Subcutaneous abdominal adipose tissue (tissue), 5 donors: ENCODE results near the gene PTPRG.
A peak's percentile ranks its signal among the peaks of the same experiment; 100 is the strongest.

Source experiments
- H3K27ac ChIP-seq: one replicate; pipeline ENCODE4 v1.7.0; 2013; ENCODE audit warnings: low read depth, mild to moderate bottlenecking, inconsistent platforms, low read length, moderate library complexity
- H3K27me3 ChIP-seq, 5 donors: one replicate each; pipeline ENCODE4 v1.7.0; 2013; ENCODE audit warnings: low read length in 5 of 5, inconsistent platforms in 1 of 5; ENCODE audit not compliant: control insufficient read depth in 5 of 5, insufficient read depth in 4 of 5
- H3K36me3 ChIP-seq, 5 donors: one replicate each; pipeline ENCODE4 v1.7.0; 2013; ENCODE audit warnings: low read length in 5 of 5; ENCODE audit not compliant: control insufficient read depth in 5 of 5, insufficient read depth in 5 of 5
- H3K4me1 ChIP-seq, 5 donors: one replicate each; pipeline ENCODE4 v1.7.0; 2013; ENCODE audit warnings: low read length in 5 of 5, mild to moderate bottlenecking in 3 of 5, moderate library complexity in 1 of 5; ENCODE audit not compliant: control insufficient read depth in 5 of 5, insufficient read depth in 5 of 5
- H3K4me3 ChIP-seq, 5 donors: one replicate each; pipeline ENCODE4 v1.7.0; 2013; ENCODE audit warnings: low read length in 5 of 5, low read depth in 1 of 5
- H3K9ac ChIP-seq, 5 donors: one replicate each; pipeline ENCODE4 v1.7.0; 2013; ENCODE audit warnings: low read length in 5 of 5, mild to moderate bottlenecking in 4 of 5, moderate library complexity in 3 of 5
- H3K9me3 ChIP-seq, 5 donors: one replicate each; pipeline ENCODE4 v1.7.0; 2013; ENCODE audit warnings: low read length in 5 of 5; ENCODE audit not compliant: control insufficient read depth in 5 of 5
- donor health status: healthy.
- donor health status: healthy.
- donor health status: healthy.
- donor health status: healthy.
- donor health status: healthy.

Gene PTPRG

GRCh38 chr3:61627768-61628185 lies 66.4 kb downstream of the PTPRG start:
- H3K9ac ChIP-seq = no peak overlapping the region
- no peaks in the 10 kb centered on the region for H3K27me3 ChIP-seq
- H3K4me3 ChIP-seq = no peak overlapping the region
- H3K9me3 ChIP-seq = no peaks in the 10 kb centered on the region
- H3K27ac ChIP-seq = no peak overlapping the region
- H3K4me1 ChIP-seq = peaks cover 0 to 18% (median 12%) of the 10 kb centered on the region in 5 donors
- H3K36me3 ChIP-seq = no peaks in the 10 kb centered on the region

GRCh38 chr3:61628636-61629035 lies 67.3 kb downstream of the PTPRG start:
- H3K9ac ChIP-seq = no peak overlapping the region
- peaks cover 0 to 18% (median 12%) of the 10 kb centered on the region in 5 donors for H3K4me1 ChIP-seq
- H3K36me3 ChIP-seq = no peaks in the 10 kb centered on the region
- no peak overlapping the region for H3K27ac ChIP-seq
- no peak overlapping the region for H3K4me3 ChIP-seq
- H3K9me3 ChIP-seq = no peaks in the 10 kb centered on the region
- no peaks in the 10 kb centered on the region for H3K27me3 ChIP-seq

DNA sequence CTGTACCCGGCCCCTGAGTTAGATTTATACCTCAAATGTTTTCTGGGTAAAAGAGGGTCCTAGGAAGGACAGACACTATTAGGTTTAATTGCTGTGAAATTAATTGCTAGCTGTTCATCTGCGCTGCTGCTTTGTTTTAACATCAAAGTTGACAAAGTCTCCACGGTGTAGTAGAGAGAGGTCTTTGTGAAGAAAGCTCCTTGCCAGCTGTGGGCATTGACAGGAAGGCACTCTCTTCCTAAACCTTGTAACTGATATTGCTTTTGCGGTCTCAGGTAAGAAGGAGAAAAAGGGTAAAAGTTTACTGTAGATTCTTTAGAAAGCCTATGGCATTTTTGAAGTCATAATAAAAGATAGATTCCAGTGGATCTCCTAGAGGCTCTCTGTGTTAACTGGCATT lies 68.1 kb downstream of the PTPRG start:
- Histone ChIP-seq H3K4me1 (peaks cover under 1 to 18% (median 12%) of the 10 kb centered on the region in 5 donors), H3K9ac (no peak overlapping the region), H3K4me3 (no peak overlapping the region), H3K27ac (no peak overlapping the region), H3K9me3 (no peaks in the 10 kb centered on the region), H3K36me3 (no peaks in the 10 kb centered on the region), H3K27me3 (no peaks in the 10 kb centered on the region)

GRCh38 chr3:61631108-61631769 lies 69.9 kb downstream of the PTPRG start:
- no peaks in the 10 kb centered on the region for H3K36me3 ChIP-seq
- H3K9ac ChIP-seq = no peak overlapping the region
- H3K9me3 ChIP-seq = no peaks in the 10 kb centered on the region

DNA sequence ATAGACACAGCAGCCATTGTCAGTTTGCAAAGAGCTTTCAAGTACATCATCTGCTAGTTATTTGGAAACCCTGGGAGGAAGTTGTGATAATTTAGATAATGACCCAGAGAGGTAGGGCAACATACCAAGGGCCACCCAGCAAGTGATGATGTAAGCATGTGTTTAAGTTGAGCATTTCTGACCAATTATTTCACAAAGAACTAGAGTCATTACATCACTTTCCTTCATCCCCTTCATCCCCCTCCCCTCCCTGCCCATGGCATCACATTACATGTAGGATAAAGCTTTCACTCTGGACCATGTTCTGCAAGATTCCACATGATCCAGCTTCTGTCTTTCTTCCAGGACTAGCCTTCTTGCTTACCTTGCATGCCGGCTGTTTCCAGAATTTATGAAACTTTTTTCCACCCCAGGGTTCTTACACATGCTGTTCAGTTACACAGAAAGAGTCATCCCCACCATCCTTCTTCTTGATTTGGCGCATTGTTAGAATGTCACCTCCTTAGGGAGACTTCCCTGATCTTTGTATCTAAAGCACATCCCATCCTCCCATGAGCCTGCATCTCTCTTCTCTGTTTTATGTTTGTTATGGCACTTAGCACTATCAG lies 71.3 kb downstream of the PTPRG start:
- H3K4me1 ChIP-seq = peaks cover 2 to 18% (median 13%) of the 10 kb centered on the region in 5 donors
- no peaks in the 10 kb centered on the region for H3K9me3 ChIP-seq
- H3K27ac ChIP-seq = no peak overlapping the region
- H3K4me3 ChIP-seq = no peak overlapping the region
- H3K27me3 ChIP-seq = no peaks in the 10 kb centered on the region
- H3K9ac ChIP-seq = no peak overlapping the region
- H3K36me3 ChIP-seq = no peaks in the 10 kb centered on the region

More at GRCh38 chr3:61631108-61631769, 69.9 kb downstream of the PTPRG start:
- peaks cover 2 to 18% (median 12%) of the 10 kb centered on the region in 5 donors for H3K4me1 ChIP-seq
- no peaks in the 10 kb centered on the region for H3K27me3 ChIP-seq
- H3K4me3 ChIP-seq = no peak overlapping the region
- no peak overlapping the region for H3K27ac ChIP-seq

DNA sequence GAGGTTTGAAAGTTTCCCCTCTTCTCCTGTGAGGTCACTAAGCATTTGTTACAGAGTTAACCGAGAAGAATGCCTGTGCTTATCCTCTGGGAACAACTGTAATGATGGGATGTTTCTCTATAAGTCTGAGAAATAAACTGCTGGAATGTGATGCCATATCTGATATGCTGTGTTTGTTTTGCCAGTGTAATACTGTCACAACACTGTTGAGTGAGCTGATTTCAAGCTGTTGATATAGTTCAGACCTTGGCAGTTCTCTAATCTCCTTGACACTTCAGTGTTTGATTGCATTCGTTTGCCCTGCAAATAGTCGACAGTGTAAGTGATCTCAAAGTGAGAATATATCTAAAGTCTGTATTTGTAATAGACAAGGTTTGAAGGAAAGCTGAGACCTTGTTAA lies 73.3 kb downstream of the PTPRG start:
- H3K4me1 ChIP-seq = peaks cover 2 to 20% (median 8%) of the 10 kb centered on the region in 5 donors
- H3K27me3 ChIP-seq = no peaks in the 10 kb centered on the region
- H3K4me3 ChIP-seq = no peak overlapping the region
- no peak overlapping the region for H3K9ac ChIP-seq
- H3K36me3 ChIP-seq = no peaks in the 10 kb centered on the region
- H3K9me3 ChIP-seq = no peaks in the 10 kb centered on the region
- no peak overlapping the region for H3K27ac ChIP-seq

- H3K9me3 ChIP-seq = no peaks in the 10 kb centered on the region
- no peaks in the 10 kb centered on the region for H3K27me3 ChIP-seq
- peak overlapping the region in 2 of 5 donors; percentile 7 to 31 for H3K9ac ChIP-seq
- H3K27ac ChIP-seq = peak overlapping the region; percentile 32
- peaks cover 2 to 15% (median 8%) of the 10 kb centered on the region in 5 donors for H3K4me1 ChIP-seq
- peak overlapping the region; percentile 46 to 61 (median 48) for H3K4me3 ChIP-seq
- H3K36me3 ChIP-seq = no peaks in the 10 kb centered on the region
Measured at GRCh38 chr3:61637088-61638051, 76.0 kb downstream of the PTPRG start.

DNA sequence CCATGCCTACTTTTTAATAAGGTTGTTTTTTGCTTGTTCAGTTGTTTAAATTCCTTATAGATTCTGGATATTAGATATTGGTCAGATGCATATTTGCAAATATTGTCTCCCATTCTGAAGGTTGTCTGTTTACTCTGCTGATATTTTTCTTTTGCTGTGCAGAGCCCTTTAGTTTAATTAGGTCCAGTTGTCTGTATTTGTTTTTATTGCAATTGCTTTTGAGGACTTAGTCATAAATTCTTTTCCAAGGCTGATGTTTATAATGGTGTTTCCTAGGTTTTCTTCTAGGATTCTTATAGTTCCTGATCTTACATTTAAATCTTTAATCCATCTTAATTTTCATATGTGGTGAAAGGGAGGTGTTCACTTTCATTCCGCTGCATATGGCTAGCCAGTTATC lies 77.4 kb downstream of the PTPRG start:
- Histone ChIP-seq H3K9me3 (no peaks in the 10 kb centered on the region), H3K9ac (no peak overlapping the region), H3K27ac (no peak overlapping the region), H3K27me3 (no peaks in the 10 kb centered on the region), H3K36me3 (no peaks in the 10 kb centered on the region), H3K4me3 (no peak overlapping the region), H3K4me1 (peaks cover 2 to 15% (median 8%) of the 10 kb centered on the region in 5 donors)

DNA sequence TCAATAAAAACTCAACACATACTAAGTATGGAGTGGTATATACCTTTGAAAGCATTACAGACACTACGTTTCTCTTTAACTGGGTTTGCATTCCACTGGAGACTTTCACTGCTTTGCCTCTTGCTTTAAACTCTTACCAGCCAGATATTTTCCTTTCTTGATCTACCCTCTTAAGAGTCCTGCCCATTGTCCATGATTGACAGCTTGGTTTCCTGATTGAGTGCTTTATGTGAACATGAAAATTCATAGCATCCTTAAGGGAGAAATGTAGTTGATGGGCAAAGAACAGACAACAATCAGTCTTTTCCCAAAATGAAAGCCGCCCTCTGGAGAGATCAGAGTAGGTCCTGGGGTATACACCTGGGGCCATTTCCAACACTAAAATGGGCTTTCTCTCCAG lies 78.6 kb downstream of the PTPRG start:
- Histone ChIP-seq H3K4me1 (peaks cover 0 to 15% (median 8%) of the 10 kb centered on the region in 5 donors), H3K9me3 (peaks cover 0 to under 1% (median 0%) of the 10 kb centered on the region in 5 donors), H3K27me3 (no peaks in the 10 kb centered on the region)

More for the DNA sequence above, 78.6 kb downstream of the PTPRG start:
- Histone ChIP-seq H3K27ac (no peak overlapping the region), H3K36me3 (no peaks in the 10 kb centered on the region), H3K4me3 (no peak overlapping the region), H3K9ac (no peak overlapping the region)
